GM21786 (cell line): ENCODE measurements around the gene PSME1.

ENCODE experiments used
- ATAC-seq: cut with Tn5 transposase; IDR thresholded peaks from one replicate; pipeline ENCODE4 v1.9.1; 2021; ENCODE audit not compliant: unreplicated experiment

Gene PSME1

DNA sequence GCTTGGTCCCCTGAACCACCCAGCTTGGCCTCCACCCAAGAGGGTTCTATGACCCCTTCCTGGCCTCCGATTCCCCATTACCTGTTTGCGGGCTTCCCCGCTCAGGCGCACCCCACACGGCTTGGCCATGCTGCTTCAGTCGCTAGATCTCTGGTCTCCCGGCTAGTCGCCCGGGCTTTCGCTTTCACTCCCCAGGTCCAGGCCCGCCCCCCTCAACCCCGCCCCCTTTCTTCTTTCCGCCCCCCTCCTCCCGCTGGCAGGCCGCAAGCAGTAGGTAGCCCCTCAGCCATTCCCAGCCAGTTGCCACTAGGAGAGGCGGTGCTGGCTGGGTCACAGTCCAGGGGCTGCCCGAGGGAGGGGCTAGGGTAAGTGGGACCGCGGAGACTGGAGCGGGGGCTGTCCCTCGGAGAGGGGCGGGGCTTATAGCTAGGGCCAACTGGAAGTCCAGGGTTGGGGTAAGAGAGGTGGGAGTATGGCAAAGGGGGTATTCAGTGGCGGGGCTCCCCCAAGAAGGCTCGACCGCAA lies 10.5 kb downstream of the PSME1 start, which contains the start of gene PSME2:
TSS of gene PSME2 (minus strand) at position 158 of the 525 bp plus-strand sequence. CDS start at position 129, 29 bp downstream.
- peak; percentile 58 for ATAC-seq

DNA sequence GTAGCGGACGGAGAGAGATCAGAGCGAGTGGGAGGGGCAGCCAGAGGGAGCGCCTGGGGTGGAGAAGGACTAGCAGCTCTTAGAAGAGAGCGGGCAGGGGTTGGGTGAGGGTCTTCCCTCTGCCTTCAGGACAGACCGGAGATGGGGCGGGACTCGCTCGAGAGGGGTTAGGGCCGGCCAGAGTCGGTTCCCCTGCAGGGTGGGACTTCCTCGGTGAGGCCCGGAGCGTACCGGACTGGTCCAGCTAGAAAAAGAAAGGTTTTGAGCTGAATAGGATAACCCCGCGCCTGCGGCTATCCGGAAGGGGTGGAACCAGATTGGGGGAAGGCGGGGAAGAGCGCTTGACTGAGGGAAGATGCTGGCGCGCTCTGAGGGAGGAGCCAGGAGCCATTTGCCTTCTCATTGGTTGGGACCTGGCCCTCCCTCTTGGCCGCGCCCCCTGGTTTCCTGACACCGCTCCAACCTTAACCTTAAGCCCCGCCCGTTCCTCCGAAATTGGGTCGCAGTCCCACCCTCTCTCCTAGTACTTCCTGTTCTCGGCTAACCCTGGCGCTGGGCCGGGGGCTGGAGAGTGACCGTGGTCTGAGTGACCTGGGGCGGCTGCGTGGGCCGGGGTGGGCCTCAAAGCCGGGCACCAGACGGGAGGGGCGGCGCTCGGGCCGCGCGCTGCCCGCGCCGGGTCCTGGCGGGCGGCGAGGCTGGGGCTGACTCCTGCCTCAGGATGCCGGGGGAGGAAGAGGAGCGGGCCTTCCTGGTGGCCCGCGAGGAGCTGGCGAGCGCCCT lies 11.2 kb downstream of the PSME1 start, which contains the start of gene RNF31:
TSS of gene RNF31 (plus strand) at position 521 of the 783 bp plus-strand sequence. CDS start at position 722, 201 bp downstream.
- peak; percentile 78 for ATAC-seq

DNA sequence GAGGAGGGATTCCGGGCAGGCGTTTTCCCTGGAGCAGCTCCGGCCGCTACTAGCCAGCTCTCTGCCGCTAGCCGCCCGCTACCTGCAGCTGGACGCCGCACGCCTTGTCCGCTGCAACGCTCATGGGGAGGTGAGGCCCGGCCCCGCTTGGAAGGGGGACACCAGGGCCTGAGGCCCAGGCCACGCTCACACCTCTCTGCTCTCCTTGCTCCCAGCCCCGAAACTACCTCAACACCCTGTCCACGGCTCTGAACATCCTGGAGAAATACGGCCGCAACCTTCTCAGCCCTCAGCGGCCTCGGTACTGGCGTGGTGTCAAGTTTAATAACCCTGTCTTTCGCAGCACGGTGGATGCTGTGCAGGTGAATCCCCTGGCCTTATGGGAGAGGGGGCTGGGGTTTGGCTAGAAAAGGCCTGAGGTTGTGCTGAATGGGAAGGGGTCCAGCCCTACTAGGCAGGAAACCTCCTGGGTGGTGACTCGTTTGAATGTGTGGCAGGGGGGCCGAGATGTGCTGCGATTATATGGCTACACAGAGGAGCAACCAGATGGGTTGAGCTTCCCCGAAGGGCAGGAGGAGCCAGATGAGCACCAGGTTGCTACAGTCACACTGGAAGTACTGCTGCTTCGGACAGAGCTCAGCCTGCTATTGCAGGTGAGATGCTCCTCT lies 11.9 kb downstream of the PSME1 start:
- no peak for ATAC-seq

DNA sequence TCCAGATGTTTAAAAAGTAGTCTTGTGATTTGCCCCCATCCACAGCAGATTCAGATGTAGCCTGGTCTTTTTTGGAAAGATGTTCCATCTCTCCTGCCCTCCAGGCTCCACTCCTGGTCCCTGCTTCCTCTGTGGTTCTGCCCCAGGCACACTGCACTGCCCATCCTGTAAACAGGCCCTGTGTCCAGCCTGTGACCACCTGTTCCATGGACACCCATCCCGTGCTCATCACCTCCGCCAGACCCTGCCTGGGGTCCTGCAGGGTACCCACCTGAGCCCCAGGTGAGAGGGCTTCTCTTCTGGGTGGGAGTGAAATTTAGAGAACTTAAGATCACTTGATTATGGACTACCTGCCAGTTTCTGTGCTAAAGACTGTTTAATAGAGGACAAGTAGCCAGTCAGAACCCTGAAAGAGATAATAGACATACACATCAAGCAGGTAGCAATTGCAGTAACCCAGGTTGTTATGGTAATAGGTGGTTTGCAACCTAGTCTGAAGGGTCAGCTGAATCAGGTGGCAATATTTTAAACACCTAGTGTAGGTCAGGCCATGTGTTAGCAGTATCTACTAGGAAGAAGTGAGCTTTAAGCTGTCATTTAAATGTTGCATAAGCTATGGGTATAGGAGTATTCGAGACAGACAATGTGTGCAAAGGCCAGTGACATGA lies 13.4 kb downstream of the PSME1 start:
- no peak for ATAC-seq

DNA sequence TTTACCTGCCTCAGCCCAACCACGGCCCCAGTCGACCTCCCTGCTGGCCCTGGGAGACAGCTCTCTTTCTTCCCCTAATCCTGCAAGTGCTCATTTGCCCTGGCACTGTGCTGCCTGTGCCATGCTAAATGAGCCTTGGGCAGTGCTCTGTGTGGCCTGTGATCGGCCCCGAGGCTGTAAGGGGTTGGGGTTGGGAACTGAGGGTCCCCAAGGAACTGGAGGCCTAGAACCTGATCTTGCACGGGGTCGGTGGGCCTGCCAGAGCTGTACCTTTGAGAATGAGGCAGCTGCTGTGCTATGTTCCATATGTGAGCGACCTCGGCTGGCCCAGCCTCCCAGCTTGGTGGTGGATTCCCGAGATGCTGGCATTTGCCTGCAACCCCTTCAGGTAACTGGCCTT lies 14.1 kb downstream of the PSME1 start:
- ATAC-seq: no peak

DNA sequence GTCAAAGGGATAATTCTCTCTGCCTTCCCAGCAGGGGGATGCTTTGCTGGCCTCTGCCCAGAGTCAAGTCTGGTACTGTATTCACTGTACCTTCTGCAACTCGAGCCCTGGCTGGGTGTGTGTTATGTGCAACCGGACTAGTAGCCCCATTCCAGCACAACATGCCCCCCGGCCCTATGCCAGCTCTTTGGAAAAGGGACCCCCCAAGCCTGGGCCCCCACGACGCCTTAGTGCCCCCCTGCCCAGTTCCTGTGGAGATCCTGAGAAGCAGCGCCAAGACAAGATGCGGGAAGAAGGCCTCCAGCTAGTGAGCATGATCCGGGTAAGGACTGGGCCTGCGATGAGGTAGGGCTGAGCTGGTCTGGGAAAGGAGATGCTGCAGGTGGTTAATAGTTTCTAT lies 14.6 kb downstream of the PSME1 start:
- no peak for ATAC-seq

DNA sequence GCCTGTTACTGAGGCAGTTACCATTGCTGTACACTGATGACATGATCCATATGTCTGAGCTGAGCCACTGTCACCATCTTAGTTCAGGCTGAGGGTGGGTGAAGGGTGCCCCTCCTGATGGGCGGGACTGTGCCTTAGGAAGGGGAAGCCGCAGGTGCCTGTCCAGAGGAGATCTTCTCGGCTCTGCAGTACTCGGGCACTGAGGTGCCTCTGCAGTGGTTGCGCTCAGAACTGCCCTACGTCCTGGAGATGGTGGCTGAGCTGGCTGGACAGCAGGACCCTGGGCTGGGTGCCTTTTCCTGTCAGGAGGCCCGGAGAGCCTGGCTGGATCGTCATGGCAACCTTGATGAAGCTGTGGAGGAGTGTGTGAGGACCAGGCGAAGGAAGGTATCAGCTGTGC lies 15.0 kb downstream of the PSME1 start:
- no peak for ATAC-seq

DNA sequence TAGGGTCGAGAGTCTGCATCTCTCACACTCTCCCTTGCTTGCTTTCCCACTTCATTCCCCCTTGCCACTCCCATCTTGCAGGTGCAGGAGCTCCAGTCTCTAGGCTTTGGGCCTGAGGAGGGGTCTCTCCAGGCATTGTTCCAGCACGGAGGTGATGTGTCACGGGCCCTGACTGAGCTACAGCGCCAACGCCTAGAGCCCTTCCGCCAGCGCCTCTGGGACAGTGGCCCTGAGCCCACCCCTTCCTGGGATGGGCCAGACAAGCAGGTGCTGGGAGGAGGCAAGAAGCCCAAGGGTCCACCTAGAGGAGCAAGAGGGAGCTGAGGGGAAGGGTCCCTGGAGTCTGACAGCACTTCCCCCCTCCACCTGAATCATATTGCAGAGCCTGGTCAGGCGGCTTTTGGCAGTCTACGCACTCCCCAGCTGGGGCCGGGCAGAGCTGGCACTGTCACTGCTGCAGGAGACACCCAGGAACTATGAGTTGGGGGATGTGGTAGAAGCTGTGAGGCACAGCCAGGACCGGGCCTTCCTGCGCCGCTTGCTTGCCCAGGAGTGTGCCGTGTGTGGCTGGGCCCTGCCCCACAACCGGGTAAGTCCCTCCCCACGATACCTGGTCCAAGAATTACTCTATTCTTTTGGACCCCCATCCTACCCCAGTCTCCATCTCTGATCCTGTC lies 15.5 kb downstream of the PSME1 start:
- no peak for ATAC-seq

DNA sequence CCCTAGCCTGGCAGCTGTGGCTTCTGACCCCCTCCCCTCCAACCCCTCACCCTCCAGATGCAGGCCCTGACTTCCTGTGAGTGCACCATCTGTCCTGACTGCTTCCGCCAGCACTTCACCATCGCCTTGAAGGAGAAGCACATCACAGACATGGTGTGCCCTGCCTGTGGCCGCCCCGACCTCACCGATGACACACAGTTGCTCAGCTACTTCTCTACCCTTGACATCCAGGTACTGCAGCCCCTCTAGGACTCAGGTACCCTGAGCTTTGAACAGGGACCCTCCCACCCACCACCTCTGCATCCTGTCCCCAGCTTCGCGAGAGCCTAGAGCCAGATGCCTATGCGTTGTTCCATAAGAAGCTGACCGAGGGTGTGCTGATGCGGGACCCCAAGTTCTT lies 19.1 kb downstream of the PSME1 start:
- ATAC-seq: no peak

DNA sequence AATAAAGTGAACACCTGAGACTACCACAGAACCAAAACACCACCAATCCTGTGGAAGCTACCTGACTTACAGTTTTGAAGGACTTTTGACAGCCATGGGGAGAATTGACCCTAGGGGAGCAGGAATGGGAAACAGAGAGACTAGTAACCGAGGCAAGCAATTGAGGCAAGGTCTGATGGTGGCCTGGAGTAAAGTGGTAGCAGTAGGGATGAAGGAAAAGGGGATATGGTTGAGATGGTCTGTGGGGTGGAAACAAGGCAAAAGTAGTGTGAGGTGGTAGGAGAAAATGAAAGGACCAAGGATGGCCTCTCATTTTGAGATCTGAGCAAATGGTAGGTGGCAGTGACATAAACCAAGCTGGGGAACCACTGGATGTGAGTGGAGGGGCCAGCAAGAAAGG lies 20.8 kb downstream of the PSME1 start:
- ATAC-seq: no peak

DNA sequence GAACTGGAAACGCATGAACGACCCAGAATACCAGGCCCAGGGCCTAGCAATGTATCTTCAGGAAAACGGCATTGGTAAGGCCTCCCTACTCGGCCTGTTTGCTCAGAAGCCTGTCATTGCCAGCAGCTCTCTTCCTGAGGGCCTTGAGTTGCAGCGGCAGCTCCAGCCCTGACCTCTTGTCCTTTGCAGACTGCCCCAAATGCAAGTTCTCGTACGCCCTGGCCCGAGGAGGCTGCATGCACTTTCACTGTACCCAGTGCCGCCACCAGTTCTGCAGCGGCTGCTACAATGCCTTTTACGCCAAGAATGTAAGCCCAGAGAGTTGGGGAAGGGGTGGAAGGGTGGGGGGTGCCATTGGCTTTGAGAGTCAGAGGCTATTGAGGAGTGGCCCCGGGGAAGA lies 21.3 kb downstream of the PSME1 start:
- no peak for ATAC-seq

DNA sequence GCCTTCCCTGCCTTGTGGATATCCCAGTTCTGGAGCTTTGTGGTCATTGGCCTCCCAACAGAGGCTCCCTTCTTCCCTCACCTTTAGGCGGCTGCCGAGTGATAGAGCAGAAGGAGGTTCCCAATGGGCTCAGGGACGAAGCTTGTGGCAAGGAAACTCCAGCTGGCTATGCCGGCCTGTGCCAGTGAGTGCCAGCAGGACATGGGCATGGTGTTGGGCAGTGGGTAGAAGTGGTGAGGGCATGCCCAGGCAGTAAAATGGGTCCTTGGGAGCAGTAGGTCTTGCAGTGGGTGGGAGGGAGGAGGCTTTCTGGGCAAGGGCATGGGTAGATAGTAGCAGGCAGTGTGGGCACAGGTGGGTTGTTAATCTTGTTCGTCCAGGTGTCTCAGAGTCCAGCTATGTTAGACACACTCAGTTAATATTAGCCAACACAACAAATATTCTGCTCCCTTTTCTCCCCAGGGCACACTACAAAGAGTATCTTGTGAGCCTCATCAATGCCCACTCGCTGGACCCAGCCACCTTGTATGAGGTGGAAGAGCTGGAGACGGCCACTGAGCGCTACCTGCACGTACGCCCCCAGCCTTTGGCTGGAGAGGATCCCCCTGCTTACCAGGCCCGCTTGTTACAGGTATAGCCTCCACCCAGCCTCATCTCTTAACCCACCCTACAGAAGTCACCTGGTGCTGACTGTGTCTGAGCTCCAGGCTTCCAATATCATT lies 23.9 kb downstream of the PSME1 start:
- ATAC-seq: no peak

DNA sequence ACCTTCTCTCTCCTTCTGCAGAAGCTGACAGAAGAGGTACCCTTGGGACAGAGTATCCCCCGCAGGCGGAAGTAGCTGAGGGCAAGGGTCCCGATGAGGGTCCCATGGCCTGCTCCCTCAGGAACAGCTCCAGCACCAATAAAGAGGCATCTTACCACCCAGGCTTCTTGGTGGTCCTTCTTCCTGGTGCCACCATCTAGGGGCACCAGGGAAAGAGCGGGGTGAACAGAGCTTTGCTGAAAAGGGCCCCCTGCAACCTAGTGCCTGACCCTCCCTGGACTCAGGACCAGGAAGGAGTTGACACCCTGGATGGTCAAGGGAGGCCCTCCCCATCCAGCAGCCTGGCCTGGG lies 24.5 kb downstream of the PSME1 start:
- ATAC-seq: no peak

DNA sequence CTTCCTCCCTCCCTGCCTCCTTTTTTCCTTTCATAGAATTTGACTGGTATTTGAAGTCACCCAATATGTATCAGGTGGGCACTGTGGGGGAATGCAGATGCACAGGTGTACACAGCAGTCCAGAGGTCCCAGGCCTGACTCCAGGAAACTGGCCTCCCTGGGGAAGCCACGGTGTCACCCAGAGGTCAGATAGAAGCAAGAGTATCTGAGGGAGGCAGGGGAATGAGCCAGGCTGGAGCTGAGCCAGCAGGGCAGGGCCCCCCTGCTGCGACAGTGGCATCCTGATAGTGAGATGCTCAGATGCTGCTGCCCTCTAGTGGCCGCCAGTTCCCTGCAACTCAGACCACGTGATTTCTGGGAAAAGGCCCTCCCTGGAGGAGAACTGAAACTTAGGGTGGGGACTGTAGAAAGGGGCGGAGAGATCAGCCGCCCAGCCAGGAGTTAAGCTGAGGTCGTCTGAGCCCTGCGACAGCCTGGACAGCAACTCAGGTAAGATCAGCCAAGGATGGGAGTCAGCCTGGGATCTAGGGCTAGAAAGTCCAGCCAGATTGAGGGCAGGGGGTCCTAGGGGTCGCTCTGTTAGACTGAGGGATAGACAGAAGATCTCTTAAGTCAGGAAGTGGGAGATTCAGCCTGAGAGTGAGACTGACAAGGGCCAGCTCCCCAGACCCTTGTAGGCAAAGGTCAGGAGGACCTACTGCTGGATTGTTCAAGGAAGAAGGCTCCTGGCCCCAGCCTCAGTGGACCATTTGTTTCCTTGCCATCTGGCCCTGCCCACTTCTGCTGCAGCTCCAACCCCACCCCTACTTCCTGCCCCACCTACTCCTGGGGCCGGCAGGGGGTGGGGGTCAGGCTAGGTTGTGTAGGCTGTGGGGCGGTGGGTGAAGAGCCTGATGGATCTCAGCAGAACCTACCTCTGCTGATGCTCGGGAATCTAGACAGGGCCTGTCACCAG lies 25.1 kb downstream of the PSME1 start, which contains the start of gene IRF9:
TSS of gene IRF9 (plus strand) at position 416 of the 955 bp plus-strand sequence. CDS start 880 bp downstream, outside the sequence.
- ATAC-seq: peak; percentile 84

DNA sequence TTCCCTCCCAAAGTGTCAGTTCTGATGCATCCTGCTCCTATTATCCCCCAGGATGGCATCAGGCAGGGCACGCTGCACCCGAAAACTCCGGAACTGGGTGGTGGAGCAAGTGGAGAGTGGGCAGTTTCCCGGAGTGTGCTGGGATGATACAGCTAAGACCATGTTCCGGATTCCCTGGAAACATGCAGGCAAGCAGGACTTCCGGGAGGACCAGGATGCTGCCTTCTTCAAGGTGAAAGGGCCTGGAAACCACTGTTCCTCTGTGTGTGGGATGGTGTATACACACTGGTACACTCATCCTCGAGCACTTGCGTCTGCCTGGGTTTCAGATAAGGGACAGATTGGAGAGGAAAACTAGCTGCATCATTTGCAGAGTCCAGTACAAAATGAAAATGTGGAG lies 26.1 kb downstream of the PSME1 start:
- no peak for ATAC-seq

DNA sequence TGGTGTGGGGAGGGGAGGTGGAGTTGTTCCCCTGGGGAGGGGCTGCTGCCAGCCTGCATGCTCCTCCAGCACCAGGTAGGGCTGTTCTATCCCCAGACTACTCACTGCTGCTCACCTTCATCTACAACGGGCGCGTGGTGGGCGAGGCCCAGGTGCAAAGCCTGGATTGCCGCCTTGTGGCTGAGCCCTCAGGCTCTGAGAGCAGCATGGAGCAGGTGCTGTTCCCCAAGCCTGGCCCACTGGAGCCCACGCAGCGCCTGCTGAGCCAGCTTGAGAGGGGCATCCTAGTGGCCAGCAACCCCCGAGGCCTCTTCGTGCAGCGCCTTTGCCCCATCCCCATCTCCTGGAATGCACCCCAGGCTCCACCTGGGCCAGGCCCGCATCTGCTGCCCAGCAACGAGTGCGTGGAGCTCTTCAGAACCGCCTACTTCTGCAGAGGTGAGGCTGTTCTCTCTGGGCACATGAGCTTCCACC lies 28.6 kb downstream of the PSME1 start:
- ATAC-seq: no peak

DNA sequence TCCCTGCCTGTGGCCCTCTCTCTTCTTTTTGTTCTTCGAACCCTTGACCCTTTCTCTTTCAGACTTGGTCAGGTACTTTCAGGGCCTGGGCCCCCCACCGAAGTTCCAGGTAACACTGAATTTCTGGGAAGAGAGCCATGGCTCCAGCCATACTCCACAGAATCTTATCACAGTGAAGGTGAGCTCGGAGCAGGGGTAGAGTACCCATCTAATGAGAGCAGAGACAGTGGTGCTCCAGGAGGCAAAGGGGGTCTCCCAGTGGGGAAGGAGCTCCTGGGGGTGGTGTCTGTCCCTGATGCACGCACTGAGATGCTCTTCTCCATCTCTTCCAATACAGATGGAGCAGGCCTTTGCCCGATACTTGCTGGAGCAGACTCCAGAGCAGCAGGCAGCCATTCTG lies 29.8 kb downstream of the PSME1 start:
- ATAC-seq: no peak

DNA sequence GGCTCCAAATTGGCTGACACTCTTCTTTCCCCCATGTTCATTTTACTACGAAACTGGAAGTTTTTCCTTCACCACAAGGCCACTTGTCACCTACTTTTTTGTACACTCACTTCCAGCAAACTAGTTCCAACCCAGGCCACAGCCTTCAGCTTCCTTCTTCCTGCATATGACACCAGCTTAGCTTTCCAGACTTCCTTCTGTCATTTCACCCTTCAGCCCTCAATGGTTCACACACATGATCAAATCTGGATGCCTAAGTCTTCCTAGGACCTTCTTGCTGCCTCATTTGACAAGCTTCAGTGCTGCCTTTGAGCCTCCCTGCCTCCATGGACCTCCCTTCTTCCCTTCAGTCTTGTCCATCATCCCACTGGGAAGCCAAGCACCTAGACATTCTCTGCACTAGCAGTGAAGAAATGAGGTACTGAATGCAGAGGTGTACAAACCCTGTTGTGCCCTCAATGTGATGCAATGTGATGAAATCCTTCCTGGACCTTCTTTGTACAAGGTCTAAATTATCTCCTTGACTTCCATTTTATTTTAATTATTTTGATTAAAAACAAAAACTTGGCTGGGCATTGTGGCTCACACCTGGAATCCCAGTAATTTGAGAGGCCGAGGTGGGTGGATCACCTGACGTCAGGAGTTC lies 31.6 kb downstream of the PSME1 start:
- no peak for ATAC-seq
